ENCODE data around the gene DOCK10.

DNA sequence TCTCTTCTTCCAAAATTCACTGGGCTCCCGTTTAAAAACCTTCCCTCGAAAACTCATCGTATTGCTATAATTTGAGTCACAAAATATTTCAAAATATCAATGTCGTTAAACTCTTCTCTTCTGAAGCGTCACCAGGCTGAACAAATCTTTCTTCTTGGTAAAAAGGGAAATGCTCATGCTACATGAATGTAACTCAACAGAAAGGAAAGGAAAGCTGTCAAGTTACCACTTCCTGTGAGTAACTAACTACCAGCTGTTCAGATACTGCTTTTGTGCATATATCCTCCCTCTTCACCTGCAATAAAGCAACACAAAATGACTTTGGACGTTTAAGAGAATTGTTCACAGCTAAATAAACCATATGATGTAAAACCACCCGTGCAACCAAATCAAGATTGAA, 95.4 kb downstream of the DOCK10 start:
- TF ChIP-seq, protein P1, sequence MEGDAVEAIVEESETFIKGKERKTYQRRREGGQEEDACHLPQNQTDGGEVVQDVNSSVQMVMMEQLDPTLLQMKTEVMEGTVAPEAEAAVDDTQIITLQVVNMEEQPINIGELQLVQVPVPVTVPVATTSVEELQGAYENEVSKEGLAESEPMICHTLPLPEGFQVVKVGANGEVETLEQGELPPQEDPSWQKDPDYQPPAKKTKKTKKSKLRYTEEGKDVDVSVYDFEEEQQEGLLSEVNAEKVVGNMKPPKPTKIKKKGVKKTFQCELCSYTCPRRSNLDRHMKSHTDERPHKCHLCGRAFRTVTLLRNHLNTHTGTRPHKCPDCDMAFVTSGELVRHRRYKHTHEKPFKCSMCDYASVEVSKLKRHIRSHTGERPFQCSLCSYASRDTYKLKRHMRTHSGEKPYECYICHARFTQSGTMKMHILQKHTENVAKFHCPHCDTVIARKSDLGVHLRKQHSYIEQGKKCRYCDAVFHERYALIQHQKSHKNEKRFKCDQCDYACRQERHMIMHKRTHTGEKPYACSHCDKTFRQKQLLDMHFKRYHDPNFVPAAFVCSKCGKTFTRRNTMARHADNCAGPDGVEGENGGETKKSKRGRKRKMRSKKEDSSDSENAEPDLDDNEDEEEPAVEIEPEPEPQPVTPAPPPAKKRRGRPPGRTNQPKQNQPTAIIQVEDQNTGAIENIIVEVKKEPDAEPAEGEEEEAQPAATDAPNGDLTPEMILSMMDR (IDR thresholded peaks at IDR 0.05; ENCODE audit: poor library complexity) = no peak
- TF ChIP-seq EZH2phosphoT487 (IDR thresholded peaks at IDR 0.05; ENCODE audit: low read depth, severe bottlenecking, unreplicated experiment) (no peak), EZH2 (IDR thresholded peaks at IDR 0.05; ENCODE audit: borderline replicate concordance) (no peak)
